ENCODE data around the gene ZNF205. TPM values are rescaled to one million over a fixed set of nuclear protein-coding genes. Genes with fewer than 3 reads are reported as not detected.

Gene ZNF205
- total and polyA plus RNA-seq, 10 of the 15 experiments (the other 5 are each of a cell fraction or from before 2014, with no cell fraction given) = 0.26 to 1.5 (median 0.78) TPM; not detected in 2

DNA sequence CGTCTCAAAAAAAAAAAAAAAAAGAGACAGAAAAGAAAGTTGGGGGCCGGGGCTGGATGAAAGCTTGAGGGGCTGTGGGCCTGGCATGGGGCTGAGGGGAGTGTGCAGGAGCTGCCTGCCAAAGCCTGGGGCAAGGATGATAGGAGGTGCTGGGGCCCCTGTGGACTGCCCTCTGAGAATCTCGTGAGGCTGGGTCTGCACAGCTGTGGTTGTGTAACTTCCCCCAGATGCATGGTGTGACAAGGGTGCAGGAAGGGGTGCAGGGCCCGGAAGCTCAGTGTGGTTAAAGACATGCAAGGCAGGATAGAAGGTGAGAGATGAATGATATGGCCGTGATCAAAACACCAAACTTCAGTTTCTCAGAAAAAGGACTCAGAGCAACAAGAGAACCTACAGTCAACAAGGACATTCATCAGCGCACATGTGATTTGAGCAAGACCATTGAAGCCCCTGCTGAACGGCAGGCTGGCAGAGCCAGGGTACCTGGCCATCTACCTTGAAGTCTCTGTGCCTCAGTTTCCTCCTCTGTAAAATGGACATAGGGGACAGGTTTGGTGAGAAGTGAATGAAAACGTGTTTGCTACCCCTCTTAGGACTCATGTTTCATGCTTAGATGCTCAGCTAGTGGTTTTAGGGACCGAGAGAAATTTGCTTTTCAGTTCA, 37.4 kb upstream of the ZNF205 start (continued):
- TF ChIP-seq ZBTB40 (IDR thresholded peaks at IDR 0.05; ENCODE audit: borderline replicate concordance) = no peak
- no peak for TF ChIP-seq KAT2A (conservative IDR thresholded peaks at IDR 0.05; ENCODE audit: control insufficient read depth, low read depth, low read length)
- no peak for TF ChIP-seq MYC (IDR thresholded peaks at IDR 0.05; ENCODE audit: insufficient read depth, insufficient read length, insufficient replicate concordance, low read length, severe bottlenecking)
- no peak for TF ChIP-seq ZSCAN29 (IDR thresholded peaks at IDR 0.05)
- peak; percentile 56; the same call in 1 of the 2 replicates for TF ChIP-seq FOXM1 (IDR thresholded peaks at IDR 0.05; ENCODE audit: low read depth, low read length)
- TF ChIP-seq CUX1 (IDR thresholded peaks at IDR 0.05; ENCODE audit: insufficient replicate concordance, low read depth, low read length) = no peak
- TF ChIP-seq, protein P1, sequence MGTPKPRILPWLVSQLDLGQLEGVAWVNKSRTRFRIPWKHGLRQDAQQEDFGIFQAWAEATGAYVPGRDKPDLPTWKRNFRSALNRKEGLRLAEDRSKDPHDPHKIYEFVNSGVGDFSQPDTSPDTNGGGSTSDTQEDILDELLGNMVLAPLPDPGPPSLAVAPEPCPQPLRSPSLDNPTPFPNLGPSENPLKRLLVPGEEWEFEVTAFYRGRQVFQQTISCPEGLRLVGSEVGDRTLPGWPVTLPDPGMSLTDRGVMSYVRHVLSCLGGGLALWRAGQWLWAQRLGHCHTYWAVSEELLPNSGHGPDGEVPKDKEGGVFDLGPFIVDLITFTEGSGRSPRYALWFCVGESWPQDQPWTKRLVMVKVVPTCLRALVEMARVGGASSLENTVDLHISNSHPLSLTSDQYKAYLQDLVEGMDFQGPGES (IDR thresholded peaks at IDR 0.05) = no peak
- no peak for TF ChIP-seq ZNF274 (IDR thresholded peaks at IDR 0.05; ENCODE audit: insufficient read depth, insufficient read length)
- no peak for TF ChIP-seq HDAC2 (IDR thresholded peaks at IDR 0.05)
- TF ChIP-seq IRF4 (IDR thresholded peaks at IDR 0.05; ENCODE audit: low read depth, low read length) = 0 out of 2 replicates have a peak, but pooled peaks have one; percentile 33
- TF ChIP-seq SUZ12 (IDR thresholded peaks at IDR 0.05; ENCODE audit: unreplicated experiment) = no peak
- TF ChIP-seq, protein P2, sequence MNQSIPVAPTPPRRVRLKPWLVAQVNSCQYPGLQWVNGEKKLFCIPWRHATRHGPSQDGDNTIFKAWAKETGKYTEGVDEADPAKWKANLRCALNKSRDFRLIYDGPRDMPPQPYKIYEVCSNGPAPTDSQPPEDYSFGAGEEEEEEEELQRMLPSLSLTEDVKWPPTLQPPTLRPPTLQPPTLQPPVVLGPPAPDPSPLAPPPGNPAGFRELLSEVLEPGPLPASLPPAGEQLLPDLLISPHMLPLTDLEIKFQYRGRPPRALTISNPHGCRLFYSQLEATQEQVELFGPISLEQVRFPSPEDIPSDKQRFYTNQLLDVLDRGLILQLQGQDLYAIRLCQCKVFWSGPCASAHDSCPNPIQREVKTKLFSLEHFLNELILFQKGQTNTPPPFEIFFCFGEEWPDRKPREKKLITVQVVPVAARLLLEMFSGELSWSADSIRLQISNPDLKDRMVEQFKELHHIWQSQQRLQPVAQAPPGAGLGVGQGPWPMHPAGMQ (IDR thresholded peaks at IDR 0.05; ENCODE audit: borderline replicate concordance) = no peak
- TF ChIP-seq SMARCA5 (IDR thresholded peaks at IDR 0.05) = 0 out of 2 replicates have a peak, but pooled peaks have one; percentile 73
- peak; percentile 59; the same call in 1 of the 2 replicates for TF ChIP-seq RELB (IDR thresholded peaks at IDR 0.05; ENCODE audit: low read depth)
- 0 out of 2 replicates have a peak, but pooled peaks have one; percentile 19 for TF ChIP-seq DPF2 (IDR thresholded peaks at IDR 0.05)
- peak; percentile 74; the same call in 1 of the 2 replicates for TF ChIP-seq CREM (IDR thresholded peaks at IDR 0.05; ENCODE audit: low read depth)

Data from GM12878 (cell line).